Cardiac muscle cell (in vitro differentiated cells and primary cell): Measurements from ENCODE around the gene TM4SF18. TPM values are rescaled to one million over a fixed set of nuclear protein-coding genes. Genes with fewer than 3 reads are reported as not detected.
"Not testable (repeated sequence)": the region's sequence is repeated elsewhere in the genome, so short reads cannot be mapped to it uniquely, and the experiment has no call there.

Experiments
- DNase-seq, 2 donors: peaks; one replicate each; pipeline versions ENCODE4 v3.0.0 to v3.0.0-alpha.2; 2010 to 2017; ENCODE audit warnings: low read depth in 1 of 2, low spot score in 1 of 2
- H3K27ac ChIP-seq: fragments of 200-600 bp; sonication (generic); 2 replicates; pipeline ENCODE4 v1.5.1; 2016
- H3K27me3 ChIP-seq: fragments of 200-600 bp; sonication (generic); 2 replicates; pipeline ENCODE4 v1.6.0; 2016; ENCODE audit warnings: control low read depth
- H3K36me3 ChIP-seq: fragments of 200-600 bp; sonication (generic); 2 replicates; pipeline ENCODE4 v1.5.1; 2016; ENCODE audit warnings: control low read depth
- H3K4me1 ChIP-seq: fragments of 200-600 bp; sonication (generic); 2 replicates; pipeline ENCODE4 v1.8.1; 2017; ENCODE audit warnings: low read depth, mild to moderate bottlenecking, mixed run types
- H3K4me3 ChIP-seq: fragments of 200-600 bp; sonication (generic); 2 replicates; pipeline ENCODE4 v1.5.1; 2016; ENCODE audit warnings: mild to moderate bottlenecking
- H3K9me3 ChIP-seq: fragments of 200-600 bp; sonication (generic); 2 replicates; pipeline ENCODE4 v1.5.1; 2017; ENCODE audit warnings: low read depth, mild to moderate bottlenecking, control low read depth
- CTCF ChIP-seq: IDR thresholded peaks from 2 replicates; pipeline ENCODE4 v1.5.1; 2012; ENCODE audit warnings: low read depth, mild to moderate bottlenecking, low read length
- polyA plus RNA-seq: library from polyadenylated mRNA; unstranded; fragments of >200 nt; fragmentation: Nextera tagmentation; extraction: Ambion mirVana; gene quantifications from 2 replicates; pipeline ENCODE4 v1.2.1, GENCODE V29; 2016
- total RNA-seq: library from RNA; depleted of rRNA; stranded (reverse); fragments of >200 nt; gene quantifications from 2 replicates; pipeline ENCODE4 v1.2.3, GENCODE V29; 2016

The TM4SF18 gene
- total and polyA plus RNA-seq, 2 experiments from 2014 or later, result 0.33 TPM; not detected in 1

- no peak overlapping the region for H3K4me3 ChIP-seq
- H3K4me1 ChIP-seq, result no peaks in the 10 kb centered on the region
- no peak for TF ChIP-seq CTCF
- no peaks in the 10 kb centered on the region for H3K9me3 ChIP-seq
- peak in 1 of 2 donors; percentile 97 for DNase-seq
- H3K36me3 ChIP-seq, result no peaks in the 10 kb centered on the region
- no peak overlapping the region for H3K27ac ChIP-seq
- no peaks in the 10 kb centered on the region for H3K27me3 ChIP-seq
Observed at GRCh38 chr3:149339931-149340309, 6.5 kb upstream of the TM4SF18 start.

GRCh38 chr3:149337486-149337885 is 4.0 kb upstream of the TM4SF18 start:
- H3K27me3 ChIP-seq, H3K4me3 ChIP-seq, DNase-seq, H3K27ac ChIP-seq, H3K9me3 ChIP-seq, H3K4me1 ChIP-seq, H3K36me3 ChIP-seq: not testable (repeated sequence)

GRCh38 chr3:149336925-149337324 is 3.5 kb upstream of the TM4SF18 start:
- H3K9me3 ChIP-seq, result no peaks in the 10 kb centered on the region
- H3K4me1 ChIP-seq, result no peaks in the 10 kb centered on the region
- H3K27me3 ChIP-seq, result no peaks in the 10 kb centered on the region
- TF ChIP-seq CTCF, result no peak
- no peak for DNase-seq
- no peak overlapping the region for H3K4me3 ChIP-seq
- no peak overlapping the region for H3K27ac ChIP-seq
- no peaks in the 10 kb centered on the region for H3K36me3 ChIP-seq

- no peak for DNase-seq
- no peaks in the 10 kb centered on the region for H3K4me1 ChIP-seq
- H3K36me3 ChIP-seq, result no peaks in the 10 kb centered on the region
- no peaks in the 10 kb centered on the region for H3K27me3 ChIP-seq
- TF ChIP-seq CTCF, result no peak
- H3K27ac ChIP-seq, result no peak overlapping the region
- H3K4me3 ChIP-seq, result no peak overlapping the region
- H3K9me3 ChIP-seq, result no peaks in the 10 kb centered on the region
Observed at GRCh38 chr3:149332771-149333170, 665 bp downstream of the TM4SF18 start.

GRCh38 chr3:149332227-149332765 is 1.1 kb downstream of the TM4SF18 start:
- no peak for DNase-seq
- H3K27ac ChIP-seq, result no peak overlapping the region
- H3K4me3 ChIP-seq, result no peak overlapping the region
- H3K4me1 ChIP-seq, result no peaks in the 10 kb centered on the region
- no peaks in the 10 kb centered on the region for H3K9me3 ChIP-seq
- H3K27me3 ChIP-seq, result no peaks in the 10 kb centered on the region
- TF ChIP-seq CTCF, result no peak
- H3K36me3 ChIP-seq, result no peaks in the 10 kb centered on the region

GRCh38 chr3:149331396-149331795 is 2.0 kb downstream of the TM4SF18 start:
- Histone ChIP-seq H3K27ac (no peak overlapping the region), H3K9me3 (no peaks in the 10 kb centered on the region), H3K27me3 (no peaks in the 10 kb centered on the region), H3K36me3 (no peaks in the 10 kb centered on the region), H3K4me3 (no peak overlapping the region), H3K4me1 (no peaks in the 10 kb centered on the region)
- no peak for TF ChIP-seq CTCF
- no peak for DNase-seq
